RWPE1 (cell line): Measurements from ENCODE around the gene MYRIP.
"Not testable (repeated sequence)": the region's sequence is repeated elsewhere in the genome, so short reads cannot be mapped to it uniquely, and the experiment has no call there.

ENCODE experiments used
- CTCF ChIA-PET: fragments of 350-600 bp; sonication (Branson Sonifier 250); formaldehyde crosslinking; extraction: SDS; loops from one replicate; lab custom pipeline; 2021; lab: Yijun Ruan, JAX
- POLR2A ChIA-PET: fragments of 400-600 bp; formaldehyde crosslinking; extraction: SDS; loops from one replicate; lab custom pipeline; 2020; ENCODE audit warnings: antibody characterized with exemption; ENCODE audit not compliant: low non-redundant PET; lab: Yijun Ruan, JAX
- DNase-seq: peaks from one replicate; pipeline ENCODE4 v3.0.0; 2012; ENCODE audit warnings: low spot score
- H3K27ac ChIP-seq: fragments of 450-650 bp; 2 replicates; pipeline ENCODE4 v1.5.1; 2017
- CTCF ChIP-seq: fragments of 450-650 bp; conservative IDR thresholded peaks from 2 replicates; pipeline ENCODE4 v1.5.1; 2017; ENCODE audit warnings: low read depth, mild to moderate bottlenecking

Gene MYRIP

DNA sequence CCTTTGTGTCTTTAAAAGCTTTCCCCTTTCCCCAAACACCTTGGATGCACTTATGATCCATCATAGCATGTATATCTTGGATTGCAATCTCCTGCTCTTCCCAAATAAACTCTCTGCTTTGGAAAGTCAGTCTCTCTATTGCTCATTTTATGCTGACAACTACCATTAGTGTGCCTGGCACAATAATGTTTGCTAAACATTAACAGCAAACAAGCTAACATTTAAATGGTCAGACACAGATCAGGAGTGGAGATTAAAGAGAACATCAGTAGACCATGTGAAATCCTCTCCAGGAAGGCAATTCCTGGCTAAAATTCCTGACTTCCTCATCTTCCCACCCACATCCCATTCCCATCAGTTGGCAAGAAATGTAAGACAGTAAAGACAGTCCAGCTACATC lies 455.8 kb downstream of the MYRIP start:
- POLR2A ChIA-PET, result no interaction called here
- DNase-seq, result no peak
- TF ChIP-seq CTCF, result no peak
- CTCF ChIA-PET, result no interaction called here
- H3K27ac ChIP-seq, result no peak overlapping the region

DNA sequence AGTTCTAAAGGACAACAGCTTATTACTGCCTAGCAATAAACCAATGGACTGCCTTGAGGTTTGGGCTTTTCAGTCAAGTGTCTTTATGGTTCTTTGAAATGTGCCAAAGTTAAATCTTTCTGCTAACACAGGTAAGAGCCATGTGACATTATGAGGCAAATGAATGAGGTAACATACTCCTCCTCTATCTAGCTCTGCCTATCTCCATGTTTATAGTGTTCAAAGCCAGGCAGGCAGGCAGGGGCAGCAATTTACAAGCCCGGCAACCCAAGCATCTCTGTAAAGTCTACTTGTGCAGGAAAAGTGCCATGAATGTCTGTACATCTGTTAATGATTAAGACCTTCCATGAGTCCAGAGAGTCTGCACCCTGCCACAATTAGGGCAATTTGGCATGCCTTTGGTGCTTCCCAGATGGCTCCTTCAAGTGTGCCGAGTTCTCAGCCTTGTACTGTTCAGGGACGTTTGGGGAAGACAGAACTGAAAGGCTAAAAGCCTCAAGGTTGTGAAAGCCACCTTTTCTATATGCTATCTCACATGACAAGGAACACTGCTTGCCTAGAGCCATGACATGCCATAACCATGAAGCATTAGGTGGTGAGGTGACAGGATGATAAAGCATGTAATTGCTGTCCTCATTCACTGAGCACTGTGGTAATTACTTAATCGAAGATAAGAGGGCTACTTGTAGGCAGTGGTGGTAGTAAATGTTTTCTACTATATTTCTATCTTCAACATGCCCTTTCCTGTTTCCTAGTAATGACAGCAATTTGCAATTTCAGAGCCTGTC lies 458.7 kb downstream of the MYRIP start:
- no peak overlapping the region for H3K27ac ChIP-seq
- DNase-seq, result no peak
- ChIA-PET CTCF (no interaction called here), POLR2A (no interaction called here)
- TF ChIP-seq CTCF, result no peak

DNA sequence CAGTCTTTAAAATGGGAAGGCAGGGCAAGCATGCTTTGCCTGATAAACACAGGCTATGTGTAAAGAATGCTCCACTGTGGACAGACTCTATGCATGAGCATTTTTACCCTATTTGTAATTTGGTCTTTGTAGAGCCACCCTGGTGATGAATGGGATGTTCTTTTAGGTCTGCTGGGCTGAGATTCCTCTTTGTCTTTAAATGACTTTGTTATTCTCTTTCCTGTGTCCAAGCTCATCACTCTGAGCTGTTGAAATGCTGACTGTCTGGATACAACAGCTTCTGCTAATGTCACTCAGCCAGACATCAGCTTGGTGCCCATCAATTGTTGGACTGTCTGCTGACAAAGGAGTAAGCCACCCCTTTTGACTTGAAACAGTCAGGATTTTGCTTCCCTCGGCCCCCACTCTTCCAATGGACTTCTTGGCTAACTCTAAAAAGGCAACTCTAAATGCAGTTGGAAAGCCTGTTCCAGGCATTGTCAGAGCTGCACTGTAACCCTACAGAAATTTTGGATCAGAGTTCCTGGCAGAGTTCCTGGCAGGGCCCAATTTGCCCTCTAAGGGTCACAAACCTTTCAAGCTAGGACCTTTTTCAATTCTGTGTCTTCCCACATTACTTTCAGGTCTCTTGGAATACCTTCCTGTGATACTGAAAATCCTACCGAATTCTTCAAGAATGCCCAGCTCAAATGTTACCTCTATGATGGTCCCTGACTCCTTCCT lies 459.6 kb downstream of the MYRIP start:
- H3K27ac ChIP-seq, result no peak overlapping the region
- DNase-seq, result no peak
- TF ChIP-seq CTCF, result no peak
- POLR2A ChIA-PET, result no interaction called here
- CTCF ChIA-PET, result no interaction called here

- CTCF ChIA-PET, result no interaction called here
- TF ChIP-seq CTCF, result no peak
These were observed 469.4 kb downstream of the MYRIP start for GRCh38 chr3:40278791-40279190.

GRCh38 chr3:40281995-40282394 lies 472.6 kb downstream of the MYRIP start:
- POLR2A ChIA-PET, result no interaction called here
- no peak for TF ChIP-seq CTCF
- CTCF ChIA-PET, result interaction anchor here (0.6 to 0.7 kb wide), 2 partner anchors 525 to 830 kb away, joined by 3 read pairs; no protein-coding TSS in a partner anchor
- H3K27ac ChIP-seq, result no peak overlapping the region
- DNase-seq, result peak; percentile 3

More at GRCh38 chr3:40278791-40279190, 469.4 kb downstream of the MYRIP start:
- H3K27ac ChIP-seq, result no peak overlapping the region
- DNase-seq, result no peak
- POLR2A ChIA-PET, result no interaction called here

DNA sequence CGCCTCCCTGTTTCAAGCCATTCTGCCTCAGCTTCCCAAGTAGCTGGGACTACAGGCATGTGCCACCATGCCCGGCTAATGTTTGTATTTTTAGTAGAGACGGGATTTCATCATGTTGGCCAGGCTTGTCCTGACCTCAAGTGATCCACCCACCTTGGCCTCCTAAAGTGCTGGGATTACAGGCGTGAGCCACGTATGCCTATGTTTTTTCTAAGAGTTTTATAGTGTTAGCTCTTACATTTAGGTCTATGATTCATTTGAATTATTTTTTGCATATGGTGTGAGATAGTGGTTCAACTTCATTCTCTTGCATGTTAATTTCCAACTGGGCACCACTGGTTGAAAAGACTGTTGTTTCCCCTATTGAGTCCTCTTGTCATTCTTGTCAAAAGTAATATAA lies 473.6 kb downstream of the MYRIP start:
- DNase-seq, H3K27ac ChIP-seq, POLR2A ChIA-PET: not testable (repeated sequence)
- CTCF ChIA-PET, result interaction anchor here (0.8 kb wide), 1 partner anchor 104 kb away, joined by 4 read pairs; no protein-coding TSS in a partner anchor

- ChIA-PET CTCF (no interaction called here), POLR2A (no interaction called here)
- no peak for DNase-seq
- TF ChIP-seq CTCF, result no peak
- H3K27ac ChIP-seq, result no peak overlapping the region
These were observed 477.8 kb downstream of the MYRIP start for GRCh38 chr3:40287248-40287647.
